Skin of body (tissue), 3 donors: ENCODE data around the gene POTED. TPM values are rescaled to one million over a fixed set of nuclear protein-coding genes. Genes with fewer than 3 reads are reported as not detected.
"Not testable (repeated sequence)": the region's sequence is repeated elsewhere in the genome, so short reads cannot be mapped to it uniquely, and the experiment has no call there.

Experiments
- DNase-seq: peaks from one replicate; lab custom pipeline; 2025; lab: John Stamatoyannopoulos, UW
- small RNA-seq: library from RNA; depleted of rRNA; stranded (forward); fragments of <200 nt; gene quantifications from one replicate; pipeline ENCODE3, GENCODE V24; 2014; ENCODE audit warnings: low replicate concordance
- total RNA-seq: library from RNA; depleted of rRNA; stranded (reverse); fragments of >200 nt; gene quantifications from one replicate; pipeline ENCODE4 v1.2.3, GENCODE V29; 2014

Gene POTED
- total RNA-seq, result not detected

DNA sequence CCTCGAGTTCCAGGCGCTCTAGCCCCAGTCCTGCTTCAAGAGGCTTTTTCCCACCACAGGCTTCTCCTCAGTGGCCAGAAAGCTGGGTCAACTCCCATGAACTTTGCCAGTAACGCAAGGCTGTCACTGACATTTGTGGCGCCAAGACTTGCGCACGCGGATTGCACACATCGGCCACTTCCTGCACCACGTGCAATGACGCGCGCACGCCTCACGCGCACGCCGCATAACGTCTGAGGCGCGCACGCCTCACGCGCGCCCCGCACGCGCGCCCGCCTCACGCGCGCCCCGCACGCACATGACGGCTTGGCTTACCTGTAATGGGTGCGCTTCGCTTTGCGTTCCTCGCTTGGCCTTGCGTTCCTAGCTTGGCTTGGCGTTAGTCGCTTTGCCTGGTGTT is at the start of gene POTED:
Gene POTED, plus strand, starts transcription at position 301 of the 400 bp plus-strand sequence. CDS start 452 bp downstream, outside the sequence.
- DNase-seq, result not testable (repeated sequence)

- DNase-seq, result not testable (repeated sequence)
Measured at GRCh38 chr21:13650101-13650500, 40.5 kb downstream of the POTED start.

DNA sequence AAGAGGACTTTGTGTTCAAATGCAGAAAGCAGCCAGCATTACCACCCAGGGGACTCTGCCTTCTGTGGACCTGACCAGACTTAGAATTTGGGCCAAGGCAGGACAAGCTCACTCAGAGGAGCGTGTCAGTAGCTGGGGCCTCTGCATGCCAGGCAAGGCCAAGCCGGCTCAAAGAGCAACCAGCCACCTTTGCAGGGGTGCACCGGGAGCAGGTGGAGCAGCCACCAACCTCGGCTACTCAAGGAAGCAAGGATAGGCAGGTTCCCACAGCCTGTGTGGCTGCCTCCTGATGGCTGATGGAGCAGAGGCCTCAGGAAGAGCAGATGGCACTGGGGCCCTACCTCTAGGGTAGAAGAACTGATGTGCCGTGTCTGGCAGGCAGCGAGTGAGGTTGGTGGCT is 42.2 kb downstream of the POTED start:
- DNase-seq, result not testable (repeated sequence)

Small RNA genes within 50 kb of the gene (small RNA-seq; reads per million reads assigned to genes)
- gene AL050303.3 (not detected), gene MIR3118-1 (not detected), gene RNU6-286P (not detected)
